Central memory CD4-positive, alpha-beta T cell (primary cell): ENCODE results near the gene JADE2.
"Not testable (repeated sequence)": the region's sequence is repeated elsewhere in the genome, so short reads cannot be mapped to it uniquely, and the experiment has no call there.

Experiments
- DNase-seq: peaks from one replicate; pipeline ENCODE4 v3.0.0; 2022

Gene JADE2

DNA sequence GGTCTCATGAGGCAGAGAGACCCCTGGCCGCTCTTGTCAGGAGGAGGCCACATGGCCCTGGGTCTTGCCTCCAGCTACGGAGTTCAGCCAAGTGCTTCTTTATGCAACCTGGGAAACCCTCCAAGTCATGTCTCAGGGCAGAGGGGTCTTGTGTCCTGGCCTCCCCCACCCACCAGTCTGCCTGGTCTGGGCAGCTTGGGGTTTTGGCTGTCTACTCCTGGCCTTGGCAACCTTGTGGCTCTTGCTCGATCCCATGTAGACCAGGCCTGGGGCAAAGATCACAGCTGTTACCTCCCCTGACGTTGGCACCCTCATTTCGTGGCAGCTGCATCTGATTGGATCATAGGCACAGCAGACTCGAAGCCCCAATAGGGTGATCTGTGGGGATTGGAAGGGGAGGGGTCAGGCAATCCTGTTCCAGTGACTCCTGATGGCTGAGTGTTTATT lies 28.4 kb downstream of the JADE2 start:
- no peak for DNase-seq

DNA sequence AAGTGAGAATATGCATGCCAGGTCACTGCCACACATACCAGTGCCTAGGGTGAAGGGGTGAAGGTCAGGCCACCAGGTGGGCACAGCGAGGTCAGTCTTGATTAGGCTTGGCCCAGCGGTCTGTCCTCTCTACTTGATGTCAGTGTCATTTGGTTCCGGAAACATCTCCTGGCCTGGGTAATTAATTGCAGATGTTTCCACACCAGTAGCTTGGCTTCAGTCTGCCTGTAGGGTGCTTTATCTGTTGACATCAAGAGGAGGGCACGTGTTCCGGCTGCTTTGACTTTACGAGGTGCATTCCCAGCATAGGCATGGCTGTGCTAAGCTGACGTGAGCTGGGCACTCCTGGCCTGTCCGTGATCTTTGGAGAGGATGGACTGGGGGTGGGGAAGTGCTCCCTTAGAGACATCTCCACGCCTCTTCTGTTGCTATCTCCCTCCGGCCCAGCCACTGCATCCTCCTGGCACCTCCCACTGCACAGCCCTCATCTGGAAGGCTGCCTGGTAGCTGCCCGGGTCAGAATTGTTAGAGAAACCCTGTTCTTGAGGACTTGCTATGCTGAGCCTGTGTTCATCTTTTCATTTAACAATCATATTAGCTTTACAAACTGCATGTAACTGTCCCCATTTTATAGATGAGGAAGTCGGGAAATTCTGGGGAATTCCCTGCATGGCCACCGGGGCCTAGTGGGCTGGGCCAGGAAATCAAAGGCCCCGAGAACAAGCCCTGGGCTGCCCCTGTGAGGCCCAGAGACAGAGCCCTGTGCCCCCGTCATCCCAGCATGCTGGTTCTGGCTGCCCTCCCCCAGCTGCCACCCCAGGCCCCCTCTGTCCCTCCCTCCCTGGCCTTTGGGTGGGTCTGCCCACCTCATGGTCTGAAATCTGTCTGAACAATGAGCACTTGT lies 29.1 kb downstream of the JADE2 start:
- peak; percentile 55 for DNase-seq

DNA sequence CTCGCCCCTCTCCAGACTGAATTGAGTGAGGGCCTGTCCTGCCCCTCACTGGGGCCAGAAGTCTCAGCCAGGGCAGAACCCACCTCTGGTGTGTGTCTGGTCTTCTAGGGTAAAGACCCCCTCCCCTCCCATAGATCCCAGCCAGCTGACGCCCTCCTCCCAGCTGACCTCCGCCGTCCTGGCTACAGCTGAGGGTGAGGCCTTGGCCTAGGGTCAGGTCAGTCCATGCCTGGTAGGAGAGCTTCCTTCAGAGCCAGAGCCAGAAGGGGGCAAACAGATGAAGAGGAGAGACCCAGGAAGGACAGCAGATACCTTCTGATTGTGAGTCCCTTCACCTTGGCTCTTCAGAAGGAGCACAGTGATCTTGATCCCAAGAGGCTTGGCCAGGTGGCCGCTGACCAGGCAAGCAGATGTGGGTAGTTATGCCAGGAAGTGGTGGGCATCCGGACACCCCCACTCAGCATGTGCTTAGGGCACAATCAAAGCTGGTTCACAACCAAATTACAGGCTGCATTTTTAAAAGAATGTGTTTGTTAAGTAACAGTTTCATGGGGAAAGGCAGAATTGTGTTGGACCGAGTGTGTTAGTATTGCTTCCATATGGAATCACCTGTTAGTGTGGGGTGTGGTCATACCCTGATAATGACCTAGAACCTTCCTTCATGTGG lies 29.9 kb downstream of the JADE2 start:
- DNase-seq, result peak; percentile 17

DNA sequence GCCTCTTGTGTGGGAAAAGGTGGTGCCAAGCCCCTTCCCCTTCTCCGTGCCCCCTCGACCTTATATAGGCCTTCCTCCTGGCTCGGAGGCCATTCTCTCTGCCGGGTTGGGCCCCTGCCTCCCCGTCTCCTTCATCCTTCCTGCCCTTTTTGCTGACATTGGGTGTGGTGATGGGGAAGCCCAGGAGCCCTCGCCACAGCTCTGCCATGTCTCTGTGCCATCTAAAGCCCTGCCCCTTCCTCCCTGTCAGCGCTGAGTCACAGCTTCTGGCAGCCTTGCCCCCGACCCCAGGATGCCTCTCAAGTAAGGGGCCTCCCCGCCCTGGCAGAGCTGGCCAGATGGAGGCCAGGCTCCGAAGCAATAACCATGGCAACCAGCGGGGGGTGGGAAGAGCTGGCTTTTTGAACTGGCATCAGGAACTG lies 30.4 kb downstream of the JADE2 start:
- DNase-seq, result peak; percentile 80

DNA sequence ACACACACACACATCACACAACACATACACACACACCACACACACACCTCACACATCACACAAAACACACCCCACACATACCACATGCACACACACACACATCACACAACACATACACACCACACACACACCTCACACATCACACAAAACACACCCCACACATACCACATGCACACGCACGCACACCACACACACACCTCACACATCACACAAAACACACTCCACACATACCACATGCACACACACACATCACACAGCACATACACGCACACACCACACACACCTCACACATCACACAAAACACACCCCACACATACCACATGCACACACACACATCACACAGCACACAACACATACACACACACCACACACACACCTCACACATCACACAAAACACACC lies 31.1 kb downstream of the JADE2 start:
- DNase-seq, result not testable (repeated sequence)

DNA sequence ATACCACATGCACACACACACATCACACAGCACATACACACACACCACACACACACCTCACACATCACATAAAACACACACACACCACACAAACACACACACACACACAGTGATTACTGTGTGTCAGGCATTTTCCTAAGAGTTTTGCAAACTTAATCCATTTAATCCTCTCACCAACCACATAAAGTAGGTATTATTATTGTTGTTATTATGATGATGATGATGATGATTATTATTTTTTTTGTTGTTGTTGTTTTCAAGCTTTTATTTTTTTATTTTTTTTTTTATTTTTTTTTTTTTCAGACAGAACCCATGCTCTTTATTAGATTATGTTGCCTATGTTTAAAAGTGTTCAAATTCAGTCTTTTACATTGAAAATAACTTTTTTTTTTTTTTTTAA lies 31.5 kb downstream of the JADE2 start:
- DNase-seq, result no peak

DNA sequence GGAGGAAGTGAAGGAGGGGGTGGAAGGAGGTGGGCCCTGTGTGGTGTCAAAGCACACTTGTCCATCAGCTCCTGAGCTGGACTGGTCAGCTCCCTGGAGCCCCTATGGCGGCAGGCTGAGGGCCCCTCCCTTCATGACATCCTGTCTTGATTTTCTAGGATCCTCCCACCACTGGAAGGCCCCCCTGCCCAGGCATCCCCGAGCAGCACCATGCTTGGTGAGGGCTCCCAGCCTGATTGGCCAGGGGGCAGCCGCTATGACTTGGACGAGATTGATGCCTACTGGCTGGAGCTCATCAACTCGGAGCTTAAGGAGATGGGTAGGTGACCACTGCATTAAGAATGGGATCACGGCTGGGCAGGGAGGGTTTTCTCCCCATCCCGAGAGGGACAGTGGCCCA lies 34.2 kb downstream of the JADE2 start:
- DNase-seq, result no peak

DNA sequence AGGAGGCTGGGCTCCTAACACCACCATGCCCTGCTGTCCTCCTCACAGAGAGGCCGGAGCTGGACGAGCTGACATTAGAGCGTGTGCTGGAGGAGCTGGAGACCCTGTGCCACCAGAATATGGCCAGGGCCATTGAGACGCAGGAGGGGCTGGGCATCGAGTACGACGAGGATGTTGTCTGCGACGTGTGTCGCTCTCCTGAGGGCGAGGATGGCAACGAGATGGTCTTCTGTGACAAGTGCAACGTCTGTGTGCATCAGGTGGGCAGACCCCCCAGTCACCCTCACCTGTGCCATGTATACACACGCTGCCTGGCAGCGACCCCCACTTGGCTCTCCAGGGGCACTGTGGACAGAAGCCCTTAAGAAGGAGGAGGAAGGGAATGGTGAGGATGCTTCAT lies 35.2 kb downstream of the JADE2 start:
- no peak for DNase-seq

DNA sequence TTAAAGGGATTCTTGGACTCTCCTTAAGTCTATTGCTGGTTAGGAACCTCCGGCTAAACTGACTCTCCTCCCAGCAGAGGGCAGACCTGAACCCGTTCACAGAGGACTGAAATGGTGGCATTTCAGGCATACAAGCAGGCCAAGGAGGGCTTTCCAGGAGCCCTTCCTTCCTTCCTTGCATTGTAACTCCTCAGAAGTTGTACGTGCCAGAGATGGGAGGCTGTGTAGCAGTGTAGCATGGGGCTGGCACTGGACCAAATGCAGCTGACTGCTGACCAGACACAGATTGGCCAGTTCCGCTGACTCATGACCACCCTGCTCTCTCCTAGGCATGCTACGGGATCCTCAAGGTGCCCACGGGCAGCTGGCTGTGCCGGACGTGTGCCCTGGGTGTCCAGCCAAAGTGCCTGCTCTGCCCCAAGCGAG lies 36.4 kb downstream of the JADE2 start:
- DNase-seq, result no peak

DNA sequence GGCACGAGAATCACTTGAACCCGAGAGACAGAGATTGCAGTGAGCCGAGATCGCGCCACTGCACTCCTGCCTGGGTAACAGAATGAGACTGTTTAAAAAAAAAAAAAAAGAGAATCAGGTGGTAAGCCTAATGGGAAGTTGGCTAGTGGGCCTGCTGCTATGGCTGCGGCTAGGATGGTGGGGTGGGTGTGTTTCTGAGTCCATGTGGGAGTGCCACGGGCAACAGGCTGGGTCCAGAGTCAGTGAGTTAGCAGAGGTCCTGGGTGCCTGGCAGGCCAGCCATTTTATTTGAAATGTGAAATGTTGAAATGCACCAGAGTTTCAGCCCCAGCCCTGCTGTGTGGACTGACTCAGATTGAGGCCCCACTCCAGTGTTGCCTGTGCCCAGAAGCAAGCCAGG lies 37.8 kb downstream of the JADE2 start:
- DNase-seq, result no peak

DNA sequence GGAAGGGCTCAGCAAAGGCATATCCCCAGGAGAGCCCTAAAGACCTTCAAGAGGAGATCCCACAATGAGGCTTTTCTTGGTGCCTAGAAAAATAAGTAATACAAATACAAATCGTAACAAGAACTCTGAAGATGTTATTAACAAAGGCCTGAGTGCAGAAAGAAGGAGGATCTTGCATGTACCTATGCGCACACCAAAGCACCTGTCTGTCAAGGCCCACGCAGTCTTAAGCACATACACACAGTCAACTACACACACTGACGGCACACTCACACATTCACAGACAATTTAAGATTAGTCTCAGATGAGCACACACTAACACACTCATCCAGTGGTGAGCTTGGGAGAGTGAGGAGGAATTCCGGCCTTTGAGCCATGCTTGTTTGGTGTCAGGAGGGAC lies 38.5 kb downstream of the JADE2 start:
- DNase-seq, result no peak

DNA sequence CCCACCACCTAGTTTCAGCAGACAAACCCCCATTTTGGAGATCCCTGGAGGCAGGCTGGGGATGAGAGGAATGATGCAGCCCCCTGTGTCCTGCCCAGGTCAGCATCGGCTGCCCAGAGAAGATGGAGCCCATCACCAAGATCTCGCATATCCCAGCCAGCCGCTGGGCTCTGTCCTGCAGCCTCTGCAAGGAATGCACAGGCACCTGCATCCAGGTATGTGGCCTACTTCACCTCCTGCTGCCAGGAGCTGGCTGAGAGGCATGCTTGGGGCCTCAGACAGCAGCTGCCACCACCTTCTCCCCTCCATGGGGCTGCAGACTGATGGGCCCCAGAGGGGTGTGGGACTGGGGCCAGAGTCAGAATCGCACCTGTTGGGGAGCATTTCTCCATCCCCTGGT lies 38.9 kb downstream of the JADE2 start:
- DNase-seq, result no peak

DNA sequence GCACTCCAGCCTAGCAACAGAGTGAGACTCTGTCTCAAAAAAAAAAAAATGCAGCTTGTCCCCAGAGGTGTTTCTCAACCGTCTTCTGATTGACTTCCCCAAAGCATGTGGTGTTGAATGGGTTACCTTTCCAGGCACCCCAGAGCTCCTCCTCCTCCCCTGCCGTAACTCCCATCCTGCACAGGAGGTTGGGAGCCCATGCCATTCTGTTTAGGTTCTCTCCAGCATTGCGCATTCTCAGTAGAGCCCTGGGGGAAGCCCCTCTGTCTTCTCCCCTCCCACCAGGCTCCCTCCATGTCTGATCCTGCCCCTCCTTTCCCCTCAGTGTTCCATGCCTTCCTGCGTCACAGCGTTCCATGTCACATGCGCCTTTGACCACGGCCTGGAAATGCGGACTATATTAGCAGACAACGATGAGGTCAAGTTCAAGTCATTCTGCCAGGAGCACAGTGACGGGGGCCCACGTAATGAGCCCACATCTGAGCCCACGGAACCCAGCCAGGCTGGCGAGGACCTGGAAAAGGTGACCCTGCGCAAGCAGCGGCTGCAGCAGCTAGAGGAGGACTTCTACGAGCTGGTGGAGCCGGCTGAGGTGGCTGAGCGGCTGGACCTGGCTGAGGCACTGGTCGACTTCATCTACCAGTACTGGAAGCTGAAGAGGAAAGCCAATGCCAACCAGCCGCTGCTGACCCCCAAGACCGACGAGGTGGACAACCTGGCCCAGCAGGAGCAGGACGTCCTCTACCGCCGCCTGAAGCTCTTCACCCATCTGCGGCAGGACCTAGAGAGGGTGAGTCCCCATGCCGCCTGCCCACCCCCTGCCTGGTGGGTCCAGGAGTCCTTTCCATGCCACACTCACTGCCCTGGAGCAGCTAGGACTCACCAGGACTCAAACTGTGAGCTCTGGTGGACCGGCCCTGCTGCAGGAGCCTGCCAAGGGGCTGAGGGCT lies 40.6 kb downstream of the JADE2 start:
- DNase-seq, result no peak

DNA sequence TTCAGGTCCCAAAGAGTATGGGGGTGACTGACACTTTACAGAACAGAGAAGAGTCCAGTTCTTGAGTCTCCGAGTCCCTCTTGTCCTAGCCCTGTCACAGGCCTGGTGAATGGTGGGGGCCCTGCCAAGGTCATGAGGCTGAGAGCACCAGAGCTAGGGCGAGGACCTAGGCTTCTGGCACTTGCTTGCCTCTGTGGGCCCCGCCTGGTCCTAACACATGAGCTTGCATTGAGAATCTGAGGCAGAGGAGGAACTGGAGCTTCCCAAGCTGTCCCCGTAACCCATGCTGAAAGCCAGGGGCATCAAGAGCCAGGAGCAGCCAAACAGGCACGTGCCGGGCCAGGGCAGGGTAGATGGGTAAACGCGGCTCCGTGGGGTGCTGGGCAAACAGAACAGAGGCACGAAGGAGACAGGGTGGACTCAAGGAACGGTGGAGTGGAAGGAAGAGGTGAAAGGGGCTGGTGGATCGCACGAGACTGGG lies 41.3 kb downstream of the JADE2 start:
- no peak for DNase-seq

DNA sequence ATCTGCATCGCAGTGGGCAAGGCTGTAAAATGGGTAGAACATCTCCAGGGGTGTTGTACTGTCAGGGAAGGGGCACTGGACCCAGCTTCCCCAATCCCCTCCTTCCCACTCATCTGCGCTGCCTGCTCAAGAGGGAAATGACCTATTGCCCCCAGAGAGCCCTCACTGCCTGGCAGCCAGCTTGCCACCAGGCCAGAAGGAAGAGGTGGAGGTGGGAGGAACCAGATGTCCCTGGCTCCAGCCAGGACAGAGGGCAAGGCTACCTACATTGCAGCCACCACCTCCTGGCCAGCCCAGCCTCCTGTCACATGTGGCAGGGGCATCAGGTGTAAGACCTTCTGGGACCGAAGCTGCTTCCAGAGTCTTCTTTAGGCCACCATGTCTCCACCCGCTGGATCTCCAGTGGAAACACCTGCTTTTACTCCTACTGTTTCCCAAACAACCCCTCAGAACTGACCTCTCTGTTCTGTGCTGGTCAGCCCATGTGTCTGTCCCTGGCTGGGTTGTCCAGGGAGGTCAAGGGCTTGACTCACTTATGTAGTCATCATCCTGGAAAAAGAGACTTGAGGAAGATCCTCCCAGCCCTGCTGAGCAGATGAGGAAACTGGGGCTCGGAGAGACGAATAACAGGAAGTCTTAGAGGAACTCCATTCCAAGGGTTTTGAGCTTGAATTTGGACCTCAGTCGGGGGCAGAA lies 42.3 kb downstream of the JADE2 start:
- DNase-seq, result no peak

DNA sequence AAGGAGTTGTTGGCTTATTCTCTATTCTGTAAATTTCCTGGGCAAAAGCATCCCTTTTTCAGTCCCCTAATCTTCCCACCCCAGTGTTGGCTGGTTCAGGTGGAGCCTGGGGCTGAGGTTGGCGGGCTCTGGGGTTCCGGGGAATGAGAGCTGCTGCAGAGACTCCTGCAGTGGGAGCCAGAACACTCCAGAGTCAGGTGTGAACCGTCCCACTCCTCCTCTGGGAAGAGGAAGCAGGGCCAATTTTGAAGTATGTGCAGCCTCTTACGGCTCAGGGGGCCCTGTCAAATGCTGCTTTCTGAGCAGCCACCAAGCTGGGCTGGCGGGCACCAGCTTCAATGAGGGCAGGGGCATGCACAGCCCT lies 42.8 kb downstream of the JADE2 start:
- DNase-seq, result no peak

DNA sequence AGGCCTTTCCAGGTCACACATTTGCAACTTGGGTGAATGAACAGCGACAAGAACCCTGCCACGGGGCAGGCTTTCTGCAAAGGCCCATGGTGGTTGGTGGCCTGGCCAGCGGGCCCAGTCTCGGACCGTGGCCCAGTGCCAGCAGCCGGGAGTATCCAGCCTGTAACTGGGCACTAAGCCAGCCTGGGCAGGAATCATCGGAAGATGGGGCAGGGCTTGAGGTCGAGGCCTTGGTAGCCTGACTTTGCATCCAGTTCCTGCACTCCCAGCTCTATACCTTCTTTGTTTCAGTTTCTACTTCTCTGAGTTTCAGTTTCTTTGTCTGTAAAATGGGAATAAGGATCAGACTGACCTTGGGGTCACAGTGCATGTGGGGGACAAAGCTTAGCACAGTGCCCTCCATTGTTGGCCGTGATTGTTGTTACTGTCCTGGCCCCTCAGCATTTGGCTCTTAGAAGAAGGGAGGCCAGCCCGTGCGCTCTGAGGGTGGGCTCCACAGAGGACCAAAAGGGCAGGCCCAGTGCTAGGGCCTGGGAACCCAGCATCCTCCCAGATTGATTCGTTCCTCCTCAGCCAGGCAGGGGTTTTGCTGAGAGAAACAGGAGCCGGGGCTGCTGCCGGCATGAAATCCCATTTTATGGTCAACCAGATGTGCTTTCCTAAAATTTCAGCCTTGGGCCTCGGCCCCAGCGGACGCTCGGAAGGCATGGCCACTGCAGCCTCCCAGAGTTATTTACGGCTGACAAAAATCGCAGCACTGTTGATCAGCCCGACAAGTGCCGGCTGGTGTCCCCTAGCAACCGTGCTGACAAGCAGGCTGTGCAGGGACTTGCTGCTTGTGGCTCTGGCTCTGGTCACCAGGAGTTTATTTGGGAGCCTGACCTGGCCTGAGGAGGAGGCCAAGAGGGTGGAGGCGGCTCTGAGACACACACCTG lies 43.6 kb downstream of the JADE2 start:
- no peak for DNase-seq

DNA sequence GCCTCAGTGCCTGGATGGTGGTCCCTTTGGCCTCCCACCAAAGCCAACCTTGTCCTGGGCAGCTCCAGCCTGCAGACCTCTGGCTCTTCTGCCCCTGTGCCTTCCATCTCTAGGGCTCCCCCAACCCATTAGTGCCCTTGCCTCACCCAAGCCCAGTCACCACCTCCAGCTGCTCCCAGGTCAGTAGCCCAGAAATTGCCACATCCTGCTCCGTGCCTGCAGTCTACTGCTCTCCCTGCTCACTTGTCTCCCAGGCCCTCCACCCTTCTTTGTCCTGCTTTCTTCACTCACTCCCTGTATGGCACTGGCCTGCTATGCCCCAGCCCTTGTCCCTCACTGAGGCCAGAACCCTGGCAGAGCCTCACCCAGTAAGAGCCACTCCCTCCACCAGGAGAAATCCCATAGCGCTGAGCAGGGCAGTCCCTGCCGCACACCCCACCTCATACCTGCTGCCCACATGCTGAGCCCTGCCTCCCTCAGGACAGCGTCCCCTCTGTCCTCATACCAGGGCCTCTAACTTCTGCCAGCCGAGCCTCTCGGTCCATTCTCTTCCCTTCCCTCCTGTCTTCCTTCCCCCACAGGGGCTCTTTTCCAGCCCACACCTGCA lies 44.4 kb downstream of the JADE2 start:
- no peak for DNase-seq

DNA sequence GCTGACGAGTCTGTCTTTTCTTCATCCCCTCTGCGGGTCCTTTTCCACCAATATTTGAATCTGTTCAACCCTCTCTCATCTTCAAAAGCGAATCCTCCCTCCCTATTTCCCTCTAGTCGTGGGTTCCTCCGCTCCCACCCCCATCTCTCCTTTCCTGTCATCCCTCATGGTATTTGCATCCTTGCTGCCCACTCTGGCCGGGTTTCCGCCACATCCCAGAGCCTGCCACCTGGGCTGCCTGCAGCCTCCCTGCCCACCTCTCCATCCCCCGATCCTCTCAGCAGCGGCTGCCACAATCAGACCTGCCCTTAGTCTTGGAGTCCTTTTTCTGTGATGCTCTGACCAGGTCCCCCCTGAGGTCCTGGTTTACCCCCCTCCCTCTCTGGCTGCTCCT lies 44.9 kb downstream of the JADE2 start:
- no peak for DNase-seq

DNA sequence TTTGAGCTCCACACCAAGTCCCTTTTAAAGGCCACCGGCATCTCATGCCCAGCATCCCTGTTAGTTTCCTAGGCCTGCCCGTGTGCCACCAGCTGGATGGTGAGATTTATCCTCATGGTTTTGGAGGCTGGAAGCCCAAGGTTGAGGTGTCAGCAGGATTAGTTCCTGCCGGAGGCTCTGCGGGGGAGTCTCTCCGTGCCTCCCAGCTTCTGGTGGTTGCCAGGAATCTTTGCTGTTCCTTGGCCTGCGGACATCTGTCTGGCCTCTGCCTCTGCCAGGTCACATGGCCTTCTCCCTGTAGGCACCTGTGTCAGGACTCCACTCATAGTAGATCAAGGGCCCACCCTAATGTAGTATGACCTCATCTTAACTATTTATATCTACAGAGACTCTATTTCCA lies 45.4 kb downstream of the JADE2 start:
- no peak for DNase-seq
